Sigmoid colon (tissue), 7 donors: ENCODE results near the gene COL5A1. TPM values are rescaled to one million over a fixed set of nuclear protein-coding genes. Genes with fewer than 3 reads are reported as not detected.
A peak's percentile ranks its signal among the peaks of the same experiment; 100 is the strongest.

Source experiments
- DNase-seq: peaks from one replicate; pipeline ENCODE4 v3.0.0-alpha.2; 2019
- H3K27ac ChIP-seq, 4 donors: fragments of 200-600 bp; sonication (generic); one replicate each; pipeline ENCODE4 v1.5.1; 2016 to 2019; ENCODE audit warnings: mild to moderate bottlenecking in 1 of 4
- H3K27me3 ChIP-seq, 3 donors: fragments of 200-600 bp; sonication (generic); one replicate each; pipeline ENCODE4 v1.5.1; 2019; ENCODE audit warnings: mild to moderate bottlenecking in 1 of 3
- H3K36me3 ChIP-seq, 4 donors: fragments of 200-600 bp; sonication (generic); one replicate each; pipeline ENCODE4 v1.5.1; 2016 to 2019
- H3K4me1 ChIP-seq, 4 donors: fragments of 200-600 bp; sonication (generic); one replicate each; pipeline ENCODE4 v1.5.1; 2017 to 2019
- H3K4me3 ChIP-seq, 4 donors: fragments of 200-600 bp; sonication (generic); one replicate each; pipeline ENCODE4 v1.5.1; 2017 to 2019; ENCODE audit warnings: mild to moderate bottlenecking in 2 of 4, moderate library complexity in 1 of 4
- H3K9me3 ChIP-seq, 4 donors: fragments of 200-600 bp in 3 of 4; sonication (generic) in 3 of 4; one replicate each; pipeline versions ENCODE4 v1.5.1 to v1.6.1; 2013 to 2019
- CTCF ChIP-seq, 4 experiments: fragments of 450-650 bp in 3 of 4; fragments of 200-600 bp in 1 of 4; IDR thresholded peaks; one replicate each; pipeline ENCODE4 v1.5.1; 2016 to 2019; ENCODE audit warnings: antibody characterized with exemption in 4 of 4, mild to moderate bottlenecking in 3 of 4, moderate library complexity in 2 of 4
- EP300 ChIP-seq, 4 donors: sonication (generic); formaldehyde crosslinking; IDR thresholded peaks; one replicate each; pipeline ENCODE4 v1.6.1; 2017; ENCODE audit warnings: antibody characterized with exemption in 4 of 4
- POLR2A ChIP-seq, 2 donors: fragments of 450-650 bp; IDR thresholded peaks; one replicate each; pipeline ENCODE4 v1.6.1; 2016; ENCODE audit warnings: antibody characterized with exemption in 2 of 2, mild to moderate bottlenecking in 2 of 2, moderate library complexity in 2 of 2
- POLR2AphosphoS5 ChIP-seq, 4 donors: sonication (generic); formaldehyde crosslinking; IDR thresholded peaks; one replicate each; pipeline ENCODE4 v1.6.1; 2017; ENCODE audit warnings: antibody characterized with exemption in 4 of 4
- WGBS, 2 donors: extraction: QIAGEN DNeasy Blood & Tissue Kit; methylation state at CpG; one replicate each; pipeline ENCODE4 v1.1.7; 2013; 5-methylcytosine and 5-hydroxymethylcytosine counted together
- intact Hi-C: fragments of 100-400 bp; cut with DNase I; formaldehyde crosslinking; loops from one replicate; pipeline ENCODE4 v1.15.1; 2023
- polyA plus RNA-seq, 3 donors: library from polyadenylated mRNA; stranded (reverse); fragments of 200-250 nt; gene quantifications; one replicate each; pipeline ENCODE4 v1.2.3, GENCODE V29; 2013
- total RNA-seq, 4 donors: library from RNA; depleted of rRNA; stranded (reverse); fragments of >200 nt; gene quantifications; one replicate each; pipeline ENCODE4 v1.1.0, GENCODE V29; 2016
- donor health status: healthy with polysubstance abuse.
- donor health status: Bipolar disorder and iron deficiency.
- donor health status: healthy.

COL5A1 gene
- total and polyA plus RNA-seq, 7 donors: 4.2 to 168 (median 24.2) TPM

DNA sequence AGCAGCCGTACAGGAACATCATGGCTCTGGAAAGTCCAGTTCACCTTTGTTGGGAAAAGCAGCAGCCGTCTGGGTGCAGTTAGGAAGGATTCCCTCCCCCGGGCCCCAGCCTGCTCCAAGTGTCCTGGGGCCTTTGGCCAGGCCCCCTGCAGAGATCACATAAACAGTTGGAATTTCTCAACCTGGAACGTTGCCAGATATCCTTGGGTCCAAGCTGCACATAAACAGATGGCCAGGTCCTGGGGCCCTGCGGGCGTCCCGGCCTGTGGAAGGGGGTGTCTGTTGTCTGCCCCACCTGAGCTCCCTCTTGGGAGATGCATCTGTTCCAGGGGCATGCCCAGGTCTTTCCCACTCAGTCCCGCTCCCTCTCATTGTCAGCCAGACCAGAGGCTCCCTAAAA is 92.7 kb downstream of the COL5A1 start:
- Histone ChIP-seq H3K9me3 (no peaks in the 10 kb centered on the region), H3K36me3 (no peaks in the 10 kb centered on the region), H3K27me3 (no peaks in the 10 kb centered on the region), H3K27ac (peak overlapping the region; percentile 73 to 93 (median 82)), H3K4me1 (peaks cover 0 to 86% (median 70%) of the 10 kb centered on the region in 4 donors), H3K4me3 (no peak overlapping the region)
- intact Hi-C loops: loop anchor here (2.0 to 10.0 kb wide), 2 partner anchors 25 to 409 kb away; partner anchors contain the start of gene RXRA
- WGBS, 2 donors: 33 to 55% methylated on average over 8 of the region's 8 CpGs
- TF ChIP-seq POLR2A (IDR thresholded peaks at IDR 0.05) (no peak), POLR2AphosphoS5 (IDR thresholded peaks at IDR 0.05) (peak; percentile 35 to 69 (median 49))
- peak; percentile 88 for DNase-seq

- intact Hi-C loops: loop anchor here (2.0 to 10.0 kb wide), 3 partner anchors 27 to 411 kb away; partner anchors contain the start of genes COL5A1 and RXRA
- H3K36me3 ChIP-seq: peaks cover 0 to 7% (median 0%) of the 10 kb centered on the region in 4 donors
- WGBS, 2 donors: 54 to 73% methylated on average over 20 of the region's 20 CpGs
- no peaks in the 10 kb centered on the region for H3K27me3 ChIP-seq
- H3K9me3 ChIP-seq: no peaks in the 10 kb centered on the region
- TF ChIP-seq POLR2AphosphoS5 (IDR thresholded peaks at IDR 0.05) (peak; percentile 75 to 96 (median 91)), POLR2A (IDR thresholded peaks at IDR 0.05) (no peak), EP300 (IDR thresholded peaks at IDR 0.05) (peak in 2 of 4 donors; percentile 81 to 88)
- no peak overlapping the region for H3K4me3 ChIP-seq
- DNase-seq: peak; percentile 94
- peak overlapping the region; percentile 73 to 93 (median 82) for H3K27ac ChIP-seq
- H3K4me1 ChIP-seq: peaks cover 0 to 77% (median 61%) of the 10 kb centered on the region in 4 donors
Observed at GRCh38 chr9:134735441-134736175, 94.0 kb downstream of the COL5A1 start.

- Histone ChIP-seq H3K27ac (peak overlapping the region in 3 of 4 donors; percentile 74 to 93 (median 90)), H3K9me3 (no peaks in the 10 kb centered on the region), H3K4me3 (no peak overlapping the region), H3K36me3 (peaks cover 0 to 21% (median 3%) of the 10 kb centered on the region in 4 donors), H3K27me3 (no peaks in the 10 kb centered on the region), H3K4me1 (peaks cover 0 to 64% (median 48%) of the 10 kb centered on the region in 4 donors)
- WGBS, 2 donors: 44 to 76% methylated on average over 18 of the region's 18 CpGs
- no peak for TF ChIP-seq POLR2A (IDR thresholded peaks at IDR 0.05)
- peak; percentile 62 for DNase-seq
- intact Hi-C loops: loop anchor here (5.0 to 10.0 kb wide), 2 partner anchors 95 to 412 kb away; partner anchors contain the start of genes COL5A1 and RXRA
Observed at GRCh38 chr9:134736791-134737497, 95.3 kb downstream of the COL5A1 start.

DNA sequence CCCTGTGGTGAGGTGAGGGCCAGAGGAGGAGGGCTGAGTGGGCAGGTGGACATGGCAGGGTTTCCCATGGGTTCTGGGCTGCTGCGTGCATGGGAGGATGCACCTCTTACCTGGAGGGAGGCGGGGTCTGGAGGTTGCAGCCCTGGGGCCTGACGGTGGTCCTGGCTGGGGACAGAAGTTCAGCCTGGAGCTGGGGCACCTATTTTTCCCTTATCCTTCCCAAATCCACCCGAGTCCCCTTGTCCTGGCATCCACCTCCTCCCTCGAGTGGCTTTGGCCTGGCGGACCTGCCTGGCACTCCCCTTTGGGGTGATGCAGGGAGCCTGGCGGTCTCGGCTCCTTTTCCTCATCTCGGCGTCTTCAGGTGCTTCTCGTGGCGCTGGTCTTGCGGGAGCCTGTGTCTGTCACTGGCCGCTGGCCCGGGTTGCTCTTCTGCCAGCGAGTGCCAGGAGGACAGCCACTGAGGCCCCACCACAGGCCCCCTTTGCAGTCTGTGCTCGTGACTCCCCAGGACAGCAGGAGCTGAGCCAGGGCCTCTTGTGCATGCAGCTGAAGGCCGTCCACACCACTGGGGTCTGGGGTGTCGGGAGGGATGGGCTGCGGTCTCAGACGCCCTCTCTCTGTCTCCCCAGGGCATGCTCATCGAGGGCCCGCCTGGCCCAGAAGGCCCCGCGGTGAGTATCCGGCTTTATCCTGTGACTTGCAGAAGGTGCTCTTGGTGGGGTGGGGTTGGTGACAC is 96.4 kb downstream of the COL5A1 start:
- Histone ChIP-seq H3K27me3 (no peaks in the 10 kb centered on the region), H3K36me3 (peaks cover 0 to 29% (median 6%) of the 10 kb centered on the region in 4 donors), H3K4me3 (no peak overlapping the region), H3K4me1 (peaks cover 0 to 53% (median 37%) of the 10 kb centered on the region in 4 donors), H3K9me3 (no peaks in the 10 kb centered on the region), H3K27ac (peak overlapping the region in 2 of 4 donors; percentile 13 to 93)
- WGBS, 2 donors: 84 to 88% methylated on average over 26 of the region's 26 CpGs
- TF ChIP-seq POLR2A (IDR thresholded peaks at IDR 0.05) (no peak), POLR2AphosphoS5 (IDR thresholded peaks at IDR 0.05) (no peak), CTCF (IDR thresholded peaks at IDR 0.05) (no peak), EP300 (IDR thresholded peaks at IDR 0.05) (no peak)
- intact Hi-C loops: loop anchor here (5.0 to 10.0 kb wide), 2 partner anchors 96 to 413 kb away; partner anchors contain the start of genes COL5A1 and RXRA
- DNase-seq: no peak

GRCh38 chr9:134738869-134739659 is 97.5 kb downstream of the COL5A1 start:
- H3K36me3 ChIP-seq: peaks cover 0 to 40% (median 14%) of the 10 kb centered on the region in 4 donors
- peak; percentile 91 for DNase-seq
- intact Hi-C loops: loop anchor here (1.0 to 10.0 kb wide), 4 partner anchors 41 to 414 kb away; partner anchors contain the start of genes COL5A1 and RXRA
- peaks cover 0 to 43% (median 26%) of the 10 kb centered on the region in 4 donors for H3K4me1 ChIP-seq
- H3K9me3 ChIP-seq: no peaks in the 10 kb centered on the region
- WGBS, 2 donors: 33 to 44% methylated on average over 31 of the region's 31 CpGs
- no peak overlapping the region for H3K4me3 ChIP-seq
- H3K27ac ChIP-seq: peak overlapping the region in 3 of 4 donors; percentile 26 to 93 (median 34)
- H3K27me3 ChIP-seq: no peaks in the 10 kb centered on the region
- no peak for TF ChIP-seq EP300 (IDR thresholded peaks at IDR 0.05)
- peak in 2 of 4 donors; percentile 19 to 22 for TF ChIP-seq POLR2AphosphoS5 (IDR thresholded peaks at IDR 0.05)
- TF ChIP-seq POLR2A (IDR thresholded peaks at IDR 0.05): no peak
- TF ChIP-seq CTCF (IDR thresholded peaks at IDR 0.05): peak; percentile 90 to 98 (median 94)
